Stomach (tissue), 9 donors: ENCODE data around the gene ITGAV. TPM values are rescaled to one million over a fixed set of nuclear protein-coding genes. Genes with fewer than 3 reads are reported as not detected.

Experiments used
- DNase-seq, 2 donors: peaks; one replicate each; pipeline versions ENCODE4 v3.0.0 to v3.0.0-alpha.2; 2013 to 2019
- H3K27ac ChIP-seq, 5 donors: fragments of 200-600 bp in 4 of 5; sonication (generic) in 4 of 5; one replicate each; pipeline ENCODE4 v1.5.1; 2013 to 2019; ENCODE audit warnings: mild to moderate bottlenecking in 1 of 5, moderate library complexity in 1 of 5
- H3K27me3 ChIP-seq, 3 donors: fragments of 200-600 bp; sonication (generic); one replicate each; pipeline ENCODE4 v1.5.1; 2017 to 2019; ENCODE audit warnings: mixed run types in 1 of 3
- H3K36me3 ChIP-seq, 4 donors: fragments of 200-600 bp; sonication (generic); 1 replicate in 3 of 4; 2 replicates in 1 of 4; pipeline ENCODE4 v1.5.1; 2016 to 2019
- H3K4me1 ChIP-seq, 4 donors: fragments of 200-600 bp; sonication (generic); one replicate each; pipeline ENCODE4 v1.5.1; 2016 to 2019
- H3K4me3 ChIP-seq, 4 donors: fragments of 200-600 bp; sonication (generic) in 3 of 4; one replicate each; pipeline ENCODE4 v1.5.1; 2016 to 2019; ENCODE audit warnings: mild to moderate bottlenecking in 1 of 4
- H3K9me3 ChIP-seq, 4 donors: fragments of 200-600 bp; sonication (generic); one replicate each; pipeline ENCODE4 v1.5.1; 2016 to 2019
- EP300 ChIP-seq: sonication (generic); formaldehyde crosslinking; IDR thresholded peaks from one replicate; pipeline ENCODE4 v1.6.1; 2017; ENCODE audit warnings: antibody characterized with exemption
- POLR2A ChIP-seq, 4 donors: fragments of 450-650 bp; IDR thresholded peaks; one replicate each; pipeline ENCODE4 v1.6.1; 2016; ENCODE audit warnings: antibody characterized with exemption in 4 of 4, control low read depth in 2 of 4, mild to moderate bottlenecking in 1 of 4, moderate library complexity in 1 of 4
- POLR2AphosphoS5 ChIP-seq, 3 donors: sonication (generic); formaldehyde crosslinking; IDR thresholded peaks; one replicate each; pipeline ENCODE4 v1.6.1; 2016; ENCODE audit warnings: antibody characterized with exemption in 3 of 3
- WGBS, 5 donors: extraction: QIAGEN DNeasy Blood & Tissue Kit in 3 of 5; methylation state at CpG; one replicate each; pipeline versions ENCODE4 v1.1.5 to v1.1.7; 2013 to 2018; 5-methylcytosine and 5-hydroxymethylcytosine counted together
- intact Hi-C: fragments of 100-400 bp; cut with DNase I; formaldehyde crosslinking; loops from one replicate; pipeline ENCODE4 v1.15.1; 2023; ENCODE audit warnings: low total_unique reads
- polyA plus RNA-seq, 3 donors: library from polyadenylated mRNA; stranded (reverse); fragments of 200-250 nt; gene quantifications; one replicate each; pipeline ENCODE4 v1.2.3, GENCODE V29; 2013
- total RNA-seq, 5 donors: library from RNA; depleted of rRNA; stranded (reverse); fragments of >200 nt; gene quantifications; one replicate each; pipeline versions ENCODE4 v1.1.0 to v1.2.3, GENCODE V29; 2014 to 2016
- TF ChIP-seq, protein P1 (sequence below), 7 experiments: fragments of 450-650 bp in 4 of 7; fragments of 200-600 bp in 3 of 7; sonication (generic) in 3 of 7; IDR thresholded peaks; one replicate each; pipeline ENCODE4 v1.5.1; 2016 to 2019; ENCODE audit warnings: antibody characterized with exemption in 7 of 7, control low read depth in 2 of 7, mild to moderate bottlenecking in 1 of 7
- donor health status: healthy with polysubstance abuse.
- donor health status: Bipolar disorder and iron deficiency.
- donor health status: healthy.

The ITGAV gene
- total and polyA plus RNA-seq, 8 donors: 7.8 to 393 (median 75.5) TPM

DNA sequence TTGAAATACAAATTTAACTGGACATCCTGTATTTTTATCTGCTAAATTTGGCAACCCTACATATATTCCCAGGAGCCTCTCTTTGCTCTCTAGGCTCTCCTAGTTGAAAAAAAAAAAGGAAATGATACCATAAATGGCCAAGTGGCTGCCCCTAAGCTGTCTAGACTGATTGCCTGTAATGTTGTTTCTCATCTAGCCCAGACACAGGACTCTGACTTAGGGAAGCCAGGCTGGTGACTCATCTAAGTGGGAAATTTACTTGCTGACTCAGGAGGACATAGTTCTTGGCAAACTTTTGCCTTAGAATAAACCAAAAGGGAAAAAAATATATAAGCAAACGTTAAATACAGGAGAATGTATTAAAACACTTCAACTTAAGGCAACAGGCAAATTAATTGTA lies 14.6 kb upstream of the ITGAV start:
- no peaks in the 10 kb centered on the region for H3K27me3 ChIP-seq
- H3K27ac ChIP-seq: peak overlapping the region in 3 of 5 donors; percentile 45 to 71 (median 65)
- 2 to 7% (median 4%) methylated on average over 1 of the region's 1 CpG for WGBS, 5 donors
- no peak overlapping the region for H3K4me3 ChIP-seq
- no peaks in the 10 kb centered on the region for H3K9me3 ChIP-seq
- TF ChIP-seq POLR2AphosphoS5 (IDR thresholded peaks at IDR 0.05): peak in 2 of 3 donors; percentile 64 to 89
- TF ChIP-seq, protein P1, sequence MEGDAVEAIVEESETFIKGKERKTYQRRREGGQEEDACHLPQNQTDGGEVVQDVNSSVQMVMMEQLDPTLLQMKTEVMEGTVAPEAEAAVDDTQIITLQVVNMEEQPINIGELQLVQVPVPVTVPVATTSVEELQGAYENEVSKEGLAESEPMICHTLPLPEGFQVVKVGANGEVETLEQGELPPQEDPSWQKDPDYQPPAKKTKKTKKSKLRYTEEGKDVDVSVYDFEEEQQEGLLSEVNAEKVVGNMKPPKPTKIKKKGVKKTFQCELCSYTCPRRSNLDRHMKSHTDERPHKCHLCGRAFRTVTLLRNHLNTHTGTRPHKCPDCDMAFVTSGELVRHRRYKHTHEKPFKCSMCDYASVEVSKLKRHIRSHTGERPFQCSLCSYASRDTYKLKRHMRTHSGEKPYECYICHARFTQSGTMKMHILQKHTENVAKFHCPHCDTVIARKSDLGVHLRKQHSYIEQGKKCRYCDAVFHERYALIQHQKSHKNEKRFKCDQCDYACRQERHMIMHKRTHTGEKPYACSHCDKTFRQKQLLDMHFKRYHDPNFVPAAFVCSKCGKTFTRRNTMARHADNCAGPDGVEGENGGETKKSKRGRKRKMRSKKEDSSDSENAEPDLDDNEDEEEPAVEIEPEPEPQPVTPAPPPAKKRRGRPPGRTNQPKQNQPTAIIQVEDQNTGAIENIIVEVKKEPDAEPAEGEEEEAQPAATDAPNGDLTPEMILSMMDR (IDR thresholded peaks at IDR 0.05): no peak
- no peak for TF ChIP-seq POLR2A (IDR thresholded peaks at IDR 0.05)
- no peak for TF ChIP-seq EP300
- intact Hi-C loops: no loop called here
- peaks cover 0 to 37% (median 11%) of the 10 kb centered on the region in 4 donors for H3K4me1 ChIP-seq
- H3K36me3 ChIP-seq: no peaks in the 10 kb centered on the region
- DNase-seq: peak in 1 of 2 donors; percentile 87

DNA sequence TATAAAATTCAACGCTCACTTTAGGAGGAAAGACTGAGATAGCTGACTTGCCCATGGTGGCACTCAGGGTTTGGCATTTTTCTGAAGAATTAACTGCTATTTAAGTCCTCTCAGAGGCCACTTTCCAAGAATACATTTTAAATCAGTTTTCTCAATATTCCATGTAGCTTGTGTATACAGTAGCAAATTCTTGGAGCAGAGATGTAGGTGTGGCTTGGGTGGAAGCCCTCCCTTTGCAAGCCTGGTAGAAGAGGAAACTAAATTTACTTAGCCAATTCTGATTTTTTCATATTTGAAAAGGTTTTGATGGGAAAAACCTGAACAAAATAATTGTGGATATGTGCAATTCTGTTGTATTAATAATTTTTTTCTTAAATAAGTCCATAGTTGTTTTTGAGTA lies 14.0 kb upstream of the ITGAV start:
- Histone ChIP-seq H3K9me3 (no peaks in the 10 kb centered on the region), H3K27ac (peak overlapping the region in 3 of 5 donors; percentile 45 to 71 (median 65)), H3K4me3 (no peak overlapping the region), H3K4me1 (peaks cover 0 to 31% (median 10%) of the 10 kb centered on the region in 4 donors), H3K27me3 (no peaks in the 10 kb centered on the region), H3K36me3 (no peaks in the 10 kb centered on the region)
- no peak for DNase-seq
- 61 to 92% (median 74%) methylated on average over 1 of the region's 1 CpG for WGBS, 5 donors
- TF ChIP-seq EP300 (no peak), POLR2A (IDR thresholded peaks at IDR 0.05) (no peak)
- TF ChIP-seq, protein P1 (IDR thresholded peaks at IDR 0.05): no peak
- intact Hi-C loops: no loop called here

DNA sequence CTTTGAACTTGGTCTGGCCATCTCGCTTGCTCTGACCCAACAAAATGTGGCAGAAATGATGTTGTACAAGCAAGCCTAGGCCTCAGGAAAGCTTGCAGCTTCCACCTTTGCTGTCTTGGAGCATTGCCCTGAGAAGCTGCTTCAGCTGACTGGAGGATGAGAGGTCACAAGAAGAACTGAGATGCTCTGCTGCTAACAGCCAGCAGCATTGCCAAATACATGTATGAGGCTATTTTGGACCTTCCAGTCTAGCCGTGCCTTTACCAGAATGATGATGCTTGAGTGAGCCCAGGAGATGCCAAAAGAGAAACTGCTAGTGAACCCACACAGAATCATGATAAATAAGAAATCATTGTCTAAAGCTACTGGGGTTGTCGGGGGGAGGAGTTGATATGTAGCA lies 13.2 kb upstream of the ITGAV start:
- 72 to 88% (median 81%) methylated on average over 3 of the region's 3 CpGs for WGBS, 5 donors
- no peaks in the 10 kb centered on the region for H3K36me3 ChIP-seq
- intact Hi-C loops: no loop called here
- H3K4me3 ChIP-seq: no peak overlapping the region
- TF ChIP-seq, protein P1 (IDR thresholded peaks at IDR 0.05): no peak
- peak in 1 of 3 donors; percentile 64 for TF ChIP-seq POLR2AphosphoS5 (IDR thresholded peaks at IDR 0.05)
- TF ChIP-seq POLR2A (IDR thresholded peaks at IDR 0.05): no peak
- TF ChIP-seq EP300: peak; percentile 12
- no peaks in the 10 kb centered on the region for H3K9me3 ChIP-seq
- H3K4me1 ChIP-seq: peaks cover 0 to 24% (median 10%) of the 10 kb centered on the region in 4 donors
- DNase-seq: no peak
- peak overlapping the region in 1 of 5 donors; percentile 71 for H3K27ac ChIP-seq
- H3K27me3 ChIP-seq: no peaks in the 10 kb centered on the region

DNA sequence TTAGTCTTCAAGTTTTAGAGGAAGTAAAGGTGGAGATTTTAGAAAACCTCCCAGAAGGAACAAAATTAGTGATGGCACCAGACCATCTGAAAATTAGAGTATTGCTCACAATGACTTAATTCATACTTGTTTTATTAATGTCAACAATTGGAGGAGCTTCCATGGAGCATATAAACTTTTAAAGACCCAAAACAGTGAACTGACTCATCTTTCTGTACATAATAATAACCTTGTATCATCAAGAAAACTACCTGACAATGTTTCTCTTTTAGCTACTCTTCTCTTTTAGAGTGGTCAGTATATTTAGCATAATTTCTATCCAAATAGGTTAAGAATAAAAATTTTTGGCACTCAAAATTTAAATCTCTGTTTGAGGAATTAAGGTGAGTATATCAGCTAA lies 7.2 kb upstream of the ITGAV start:
- Histone ChIP-seq H3K27me3 (no peaks in the 10 kb centered on the region), H3K27ac (no peak overlapping the region), H3K4me1 (no peaks in the 10 kb centered on the region), H3K4me3 (no peak overlapping the region), H3K9me3 (no peaks in the 10 kb centered on the region), H3K36me3 (no peaks in the 10 kb centered on the region)
- TF ChIP-seq POLR2A (IDR thresholded peaks at IDR 0.05) (no peak), POLR2AphosphoS5 (IDR thresholded peaks at IDR 0.05) (no peak), EP300 (no peak)
- TF ChIP-seq, protein P1 (IDR thresholded peaks at IDR 0.05): no peak
- DNase-seq: no peak
- intact Hi-C loops: no loop called here
